Activated naive CD4-positive, alpha-beta T cell treated with anti-CD3 and anti-CD28 coated beads for 36 hours (primary cell): Measurements from ENCODE around the gene SELENOK. TPM values are rescaled to one million over a fixed set of nuclear protein-coding genes. Genes with fewer than 3 reads are reported as not detected.

Source experiments
- CTCF ChIA-PET: fragments of 350-600 bp; sonication (Branson Sonifier 250); formaldehyde crosslinking; loops from one replicate; lab custom pipeline; 2021; ENCODE audit warnings: antibody characterized with exemption; lab: Charles Lee
- DNase-seq: peaks from one replicate; pipeline ENCODE4 v3.0.0-alpha.2; 2020
- H3K27ac Mint-ChIP-seq: one replicate; pipeline ENCODE4 v1.8.0; 2021; ENCODE audit warnings: mild to moderate bottlenecking, mixed read lengths
- H3K27me3 Mint-ChIP-seq: one replicate; pipeline ENCODE4 v1.8.0; 2021; ENCODE audit warnings: low read depth, mixed read lengths
- H3K36me3 Mint-ChIP-seq: one replicate; pipeline ENCODE4 v1.8.0; 2021; ENCODE audit warnings: low read depth, mixed read lengths
- H3K4me1 Mint-ChIP-seq: one replicate; pipeline ENCODE4 v1.8.0; 2021; ENCODE audit warnings: low read depth, mixed read lengths
- H3K4me3 Mint-ChIP-seq: one replicate; pipeline ENCODE4 v1.8.0; 2021; ENCODE audit warnings: mild to moderate bottlenecking, moderate library complexity, mixed read lengths
- H3K9me3 Mint-ChIP-seq: one replicate; pipeline ENCODE4 v1.8.0; 2021; ENCODE audit warnings: mixed read lengths
- intact Hi-C: fragments of 100-400 bp; cut with micrococcal nuclease; formaldehyde crosslinking; loops from one replicate; pipeline ENCODE4 v1.15.1; 2023
- total RNA-seq, 2 experiments: library from RNA; stranded (reverse); gene quantifications; one replicate each; pipeline ENCODE4 v1.2.3, GENCODE V29; 2021

The SELENOK gene
- total RNA-seq, 2 experiments from 2014 or later, result 29.6 to 36.1 TPM

DNA sequence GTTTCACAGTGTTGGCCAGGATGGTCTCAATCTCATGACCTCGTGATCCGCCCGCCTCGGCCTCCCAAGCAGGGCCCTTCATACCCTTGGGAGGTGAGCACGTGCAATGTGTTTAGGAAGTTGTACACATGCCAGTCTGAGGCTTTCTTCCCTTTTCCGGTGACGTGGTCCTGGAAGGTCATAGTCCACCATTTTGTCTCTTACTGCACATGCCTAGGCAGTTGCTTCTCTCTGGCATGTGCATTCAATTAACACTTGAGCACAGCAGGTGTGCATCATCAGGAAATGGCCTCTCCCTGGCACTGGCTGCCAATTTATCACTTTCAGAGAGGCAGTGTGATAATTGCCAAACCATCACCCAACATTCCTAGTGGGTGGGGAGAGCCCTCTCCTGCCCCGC lies 21.7 kb upstream of the SELENOK start:
- CTCF ChIA-PET, result interaction anchor here (0.7 kb wide), 1 partner anchor 24 kb away, joined by 3 read pairs; no protein-coding TSS in a partner anchor
- H3K4me1 Mint-ChIP-seq, result no peaks in the 10 kb centered on the region
- intact Hi-C loops, result no loop called here
- DNase-seq, result no peak
- H3K9me3 Mint-ChIP-seq, result no peaks in the 10 kb centered on the region
- H3K27ac Mint-ChIP-seq, result no peak overlapping the region
- H3K4me3 Mint-ChIP-seq, result no peak overlapping the region
- H3K36me3 Mint-ChIP-seq, result no peaks in the 10 kb centered on the region
- H3K27me3 Mint-ChIP-seq, result peaks cover 26% of the 10 kb centered on the region

DNA sequence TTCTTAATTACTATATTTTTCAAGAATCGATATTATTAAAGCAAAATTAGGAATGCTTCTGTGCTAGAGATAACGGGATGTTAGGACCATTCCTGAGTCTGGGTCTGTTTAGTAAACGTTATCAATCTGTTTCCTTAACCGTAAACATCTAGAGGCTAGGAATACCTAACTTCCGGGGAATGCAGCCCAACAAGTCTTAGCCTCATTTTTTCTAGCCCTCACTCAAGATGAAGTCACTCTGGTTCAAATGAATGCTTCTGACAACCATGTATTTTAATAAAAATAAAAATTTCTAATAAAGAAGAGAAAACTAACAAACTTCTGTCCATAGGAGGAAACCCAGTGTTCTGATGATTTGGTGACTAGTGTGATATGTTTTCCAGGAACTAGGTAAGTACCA lies 11.1 kb upstream of the SELENOK start:
- H3K27me3 Mint-ChIP-seq, result peaks cover 15% of the 10 kb centered on the region

DNA sequence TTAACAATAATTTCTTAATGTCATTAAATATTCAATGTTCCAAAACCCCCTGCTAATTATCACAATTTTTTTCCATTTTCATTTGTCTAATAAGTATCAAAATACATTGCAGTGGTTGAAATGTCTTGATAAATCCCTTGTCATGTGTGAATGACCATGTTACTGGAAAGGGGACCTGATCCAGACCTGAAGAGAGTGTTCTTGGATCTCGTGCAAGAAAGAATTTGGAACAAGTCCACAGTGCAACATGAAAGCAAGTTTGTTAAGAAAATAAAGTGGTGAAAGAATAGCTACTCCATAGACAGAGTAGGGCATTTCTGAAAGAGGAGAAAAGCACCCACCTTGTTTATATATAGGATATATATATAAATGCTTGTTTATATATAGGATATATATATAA lies 10.4 kb upstream of the SELENOK start:
- Mint-ChIP-seq H3K36me3 (no peaks in the 10 kb centered on the region), H3K9me3 (no peaks in the 10 kb centered on the region)

More for the DNA sequence above, 11.1 kb upstream of the SELENOK start:
- H3K27ac Mint-ChIP-seq, result no peak overlapping the region
- intact Hi-C loops, result no loop called here
- DNase-seq, result no peak
- no peak overlapping the region for H3K4me3 Mint-ChIP-seq
- no peaks in the 10 kb centered on the region for H3K9me3 Mint-ChIP-seq
- no peaks in the 10 kb centered on the region for H3K36me3 Mint-ChIP-seq
- H3K4me1 Mint-ChIP-seq, result no peaks in the 10 kb centered on the region
- CTCF ChIA-PET, result no interaction called here

DNA sequence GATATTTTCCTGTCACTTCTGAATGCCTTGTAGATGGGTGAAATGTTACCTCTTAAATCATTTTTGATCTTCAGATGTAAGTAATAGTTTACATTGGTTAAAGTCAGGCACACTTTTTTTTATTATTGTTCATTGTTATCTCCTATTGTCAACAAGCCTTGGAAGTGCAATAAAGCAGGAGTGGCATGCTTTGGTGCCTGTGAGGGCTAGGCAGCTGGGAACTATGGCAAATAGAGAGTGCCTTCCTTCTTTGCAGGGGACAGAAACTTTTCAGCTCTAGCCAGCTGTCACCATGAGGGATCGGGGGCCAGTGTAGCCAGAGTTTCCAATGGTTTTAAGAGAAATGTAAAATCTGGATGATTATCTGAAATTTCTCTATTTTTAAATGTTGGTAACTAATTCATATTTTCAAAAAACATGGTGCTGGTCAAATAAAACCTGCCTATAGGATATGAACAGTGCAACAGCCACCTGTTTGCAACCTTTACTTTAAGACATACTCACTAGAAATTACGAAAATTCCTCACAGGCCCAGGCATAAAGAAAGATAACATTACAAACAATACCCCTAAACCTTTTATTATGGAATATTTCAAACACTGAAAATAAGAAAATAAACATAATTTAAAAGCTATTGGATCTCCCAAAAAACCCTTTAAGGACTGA lies 9.1 kb upstream of the SELENOK start:
- H3K27ac Mint-ChIP-seq, result no peak overlapping the region
- no peak overlapping the region for H3K4me3 Mint-ChIP-seq
- no peaks in the 10 kb centered on the region for H3K36me3 Mint-ChIP-seq
- no peaks in the 10 kb centered on the region for H3K4me1 Mint-ChIP-seq
- peaks cover 12% of the 10 kb centered on the region for H3K27me3 Mint-ChIP-seq
- CTCF ChIA-PET, result interaction anchor here (1.2 kb wide), 1 partner anchor 11 kb away, joined by 3 read pairs; no protein-coding TSS in a partner anchor
- no peaks in the 10 kb centered on the region for H3K9me3 Mint-ChIP-seq
- intact Hi-C loops, result no loop called here
- no peak for DNase-seq

More for the DNA sequence above, 10.4 kb upstream of the SELENOK start:
- no peaks in the 10 kb centered on the region for H3K4me1 Mint-ChIP-seq
- CTCF ChIA-PET, result no interaction called here
- H3K27me3 Mint-ChIP-seq, result peaks cover 18% of the 10 kb centered on the region
- H3K4me3 Mint-ChIP-seq, result no peak overlapping the region
- DNase-seq, result no peak
- intact Hi-C loops, result no loop called here
- H3K27ac Mint-ChIP-seq, result no peak overlapping the region

DNA sequence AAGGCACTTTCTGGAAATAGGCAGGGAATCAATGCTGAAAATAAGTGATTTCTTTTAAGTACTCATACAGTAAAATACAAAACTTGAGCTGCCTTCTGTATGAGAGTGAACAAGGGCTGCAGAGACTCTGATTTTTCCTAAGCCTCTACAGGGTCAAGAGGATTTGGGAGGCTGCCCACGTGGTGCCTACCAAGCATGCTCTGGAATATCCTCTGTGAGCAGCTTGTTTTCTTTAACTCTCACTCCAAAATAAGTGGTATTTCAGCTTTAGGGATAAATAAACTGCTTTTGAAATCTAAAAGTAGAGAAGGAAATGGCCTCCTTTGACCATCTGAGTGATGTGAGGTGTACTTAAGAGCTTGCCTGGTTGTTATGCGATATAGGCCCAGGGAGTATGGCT lies 8.1 kb upstream of the SELENOK start:
- CTCF ChIA-PET, result interaction anchor here (0.7 to 1.2 kb wide), 2 partner anchors 10 to 190 kb away, joined by 3 read pairs; no protein-coding TSS in a partner anchor
- Mint-ChIP-seq H3K27ac (no peak overlapping the region), H3K27me3 (peaks cover 12% of the 10 kb centered on the region), H3K4me1 (no peaks in the 10 kb centered on the region), H3K9me3 (no peaks in the 10 kb centered on the region), H3K36me3 (no peaks in the 10 kb centered on the region), H3K4me3 (no peak overlapping the region)
- intact Hi-C loops, result loop anchor here (10.0 kb wide), 1 partner anchor 1005 kb away; the partner anchor contains the start of gene STIMATE
- DNase-seq, result no peak

DNA sequence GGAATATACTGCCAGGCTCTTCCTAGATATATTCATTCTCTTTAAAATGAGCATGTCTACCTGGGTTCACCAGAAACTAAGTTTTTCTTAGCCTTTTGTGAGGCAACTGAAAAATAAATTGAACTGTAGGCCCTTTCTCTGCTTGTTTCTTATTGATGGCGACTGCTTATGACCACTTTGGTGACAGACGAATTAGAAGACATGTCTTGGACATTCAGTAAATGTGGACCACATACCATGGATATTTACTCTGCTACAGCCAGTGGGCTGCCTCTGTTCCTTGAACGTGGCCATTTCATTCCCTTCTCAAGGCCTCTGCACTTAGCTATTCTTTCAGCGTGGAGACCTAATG lies 603 bp upstream of the SELENOK start:
- Mint-ChIP-seq H3K4me3 (peak overlapping the region; percentile 91), H3K27ac (peak overlapping the region; percentile 96), H3K27me3 (peaks cover under 1% of the 10 kb centered on the region), H3K9me3 (no peaks in the 10 kb centered on the region), H3K4me1 (peaks cover 42% of the 10 kb centered on the region), H3K36me3 (peaks cover 14% of the 10 kb centered on the region)
- DNase-seq, result peak; percentile 6
- intact Hi-C loops, result loop anchor here (5.0 to 10.0 kb wide), 2 partner anchors 635 to 997 kb away; partner anchors contain the start of genes STIMATE and TKT
- CTCF ChIA-PET, result no interaction called here

DNA sequence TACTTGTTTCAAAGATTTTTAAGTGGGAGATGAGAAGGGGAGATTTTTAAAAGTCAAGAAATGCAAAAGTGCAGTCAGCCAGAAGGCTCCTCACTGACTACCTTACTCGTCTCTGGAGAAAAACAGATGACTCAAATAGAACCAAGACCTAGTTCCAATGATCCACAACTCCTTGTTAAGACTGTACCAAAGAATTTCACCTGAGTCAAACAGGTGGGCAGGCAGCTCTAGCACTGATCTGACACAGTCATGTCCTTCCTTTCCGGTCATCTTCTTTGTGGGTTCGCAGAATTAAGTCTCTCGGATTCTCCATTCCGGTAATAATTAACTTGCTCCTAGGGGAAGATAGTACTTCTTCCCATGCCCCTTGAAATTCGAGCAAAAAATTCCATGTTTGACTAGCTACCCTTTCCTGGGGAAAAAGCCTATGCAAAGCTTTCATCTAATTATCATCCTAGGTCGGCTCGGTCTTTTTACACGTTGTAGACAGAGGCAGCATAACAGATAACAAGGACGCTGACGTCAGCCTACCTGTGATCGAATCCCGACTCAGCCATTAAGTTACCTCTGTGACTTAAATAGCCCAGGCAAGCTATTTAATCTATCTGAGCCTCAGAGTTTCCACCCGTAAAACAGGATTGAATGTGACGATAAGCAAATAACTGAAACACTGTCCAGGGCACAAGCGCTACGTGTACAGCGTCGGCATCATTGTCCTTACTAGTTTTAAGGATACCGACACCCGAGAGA lies 758 bp downstream of the SELENOK start:
- Mint-ChIP-seq H3K4me3 (peak overlapping the region; percentile 91), H3K27me3 (no peaks in the 10 kb centered on the region), H3K36me3 (peaks cover 17% of the 10 kb centered on the region), H3K9me3 (no peaks in the 10 kb centered on the region), H3K4me1 (peaks cover 48% of the 10 kb centered on the region), H3K27ac (peak overlapping the region; percentile 96)
- DNase-seq, result peak; percentile 72
- intact Hi-C loops, result loop anchor here (1.0 to 10.0 kb wide), 4 partner anchors 9 to 996 kb away; partner anchors contain the start of genes ACTR8, DCP1A, STIMATE and TKT
- CTCF ChIA-PET, result interaction anchor here (1.0 to 1.1 kb wide), 2 partner anchors 11 to 541 kb away, joined by 4 to 6 read pairs; no protein-coding TSS in a partner anchor

DNA sequence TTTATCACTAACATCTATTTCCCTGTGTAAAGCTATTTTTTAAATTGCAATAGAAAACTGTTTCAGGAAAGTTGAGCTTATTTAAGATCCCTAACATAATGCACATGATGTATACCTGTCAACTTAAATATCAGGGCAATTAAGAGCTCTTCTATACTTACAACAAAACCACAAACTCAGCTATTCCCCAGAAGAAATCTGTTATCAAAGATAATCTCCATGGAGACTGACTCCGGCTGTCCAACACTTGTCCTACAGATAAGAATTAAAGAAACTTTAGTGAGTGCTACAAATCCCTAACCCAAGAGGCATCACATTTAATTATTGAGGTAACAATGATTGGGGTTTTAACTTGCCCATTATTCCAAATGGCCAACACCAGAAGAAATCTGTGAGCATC lies 3.4 kb downstream of the SELENOK start:
- H3K27ac Mint-ChIP-seq, result no peak overlapping the region
- no peak overlapping the region for H3K4me3 Mint-ChIP-seq
- H3K4me1 Mint-ChIP-seq, result peaks cover 47% of the 10 kb centered on the region
- no peaks in the 10 kb centered on the region for H3K9me3 Mint-ChIP-seq
- DNase-seq, result no peak
- H3K36me3 Mint-ChIP-seq, result peaks cover 22% of the 10 kb centered on the region
- CTCF ChIA-PET, result no interaction called here
- intact Hi-C loops, result no loop called here
- H3K27me3 Mint-ChIP-seq, result no peaks in the 10 kb centered on the region

DNA sequence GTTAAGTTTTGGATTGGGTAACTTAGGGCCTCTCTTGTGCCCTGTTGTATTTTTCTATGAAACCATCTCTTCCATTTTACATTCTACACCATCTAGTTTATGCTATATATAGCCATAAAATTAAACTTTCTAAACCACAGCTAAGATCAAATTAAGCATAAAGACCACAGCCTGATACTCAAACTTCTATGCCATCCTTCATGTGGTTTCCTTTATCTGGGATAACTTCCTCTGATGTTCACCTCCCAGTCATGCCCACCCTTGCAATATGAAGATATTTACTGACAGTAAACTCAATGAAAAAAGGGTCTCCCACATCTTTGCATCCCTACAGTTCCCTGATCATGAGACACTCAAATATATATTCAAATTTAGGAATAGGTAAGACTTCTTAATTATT lies 4.2 kb downstream of the SELENOK start:
- CTCF ChIA-PET, result no interaction called here
- Mint-ChIP-seq H3K4me3 (no peak overlapping the region), H3K4me1 (peaks cover 44% of the 10 kb centered on the region), H3K27ac (no peak overlapping the region), H3K36me3 (peaks cover 22% of the 10 kb centered on the region), H3K9me3 (no peaks in the 10 kb centered on the region), H3K27me3 (no peaks in the 10 kb centered on the region)
- intact Hi-C loops, result no loop called here
- no peak for DNase-seq

DNA sequence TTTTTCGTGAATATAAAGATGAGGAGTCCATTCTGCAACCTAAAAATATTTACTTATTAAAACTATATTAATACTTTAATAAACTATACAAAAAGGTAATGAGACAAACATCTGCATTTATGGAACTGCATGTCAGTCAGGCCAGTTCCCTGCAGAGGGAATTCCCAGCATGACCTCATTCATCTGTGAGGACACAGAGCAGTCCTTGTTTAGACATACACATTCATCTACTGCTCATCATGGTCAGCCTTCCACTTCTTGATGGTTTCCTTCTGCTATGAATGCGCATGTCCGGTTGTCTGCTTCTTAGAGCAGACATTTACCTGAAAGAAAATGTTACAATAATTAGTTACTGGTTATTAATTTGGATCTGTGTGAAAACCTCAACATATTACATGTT lies 6.4 kb downstream of the SELENOK start:
- intact Hi-C loops, result no loop called here
- DNase-seq, result no peak
- Mint-ChIP-seq H3K27ac (no peak overlapping the region), H3K4me3 (no peak overlapping the region), H3K4me1 (peaks cover 44% of the 10 kb centered on the region), H3K27me3 (no peaks in the 10 kb centered on the region), H3K36me3 (peaks cover 21% of the 10 kb centered on the region), H3K9me3 (no peaks in the 10 kb centered on the region)
- CTCF ChIA-PET, result no interaction called here

DNA sequence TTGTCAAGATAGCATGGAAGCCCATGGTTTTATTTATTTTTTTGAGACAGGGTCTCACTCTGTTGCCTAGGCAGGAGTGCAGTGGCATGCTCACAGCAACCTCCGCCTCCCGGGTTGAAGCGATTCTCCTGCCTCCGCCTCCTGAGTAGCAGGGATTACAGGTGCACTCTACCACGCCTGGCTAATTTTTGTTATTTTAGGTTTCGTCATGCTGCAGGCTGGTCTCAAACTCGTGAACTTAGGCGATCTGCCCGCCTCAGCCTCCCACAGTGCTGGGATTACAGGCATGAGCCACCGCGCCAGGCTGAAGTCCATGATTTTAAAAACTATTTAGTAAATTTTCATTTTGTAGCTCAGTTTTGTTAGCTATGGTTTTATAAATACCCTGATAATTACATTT lies 7.0 kb downstream of the SELENOK start:
- Mint-ChIP-seq H3K27me3 (no peaks in the 10 kb centered on the region), H3K9me3 (no peaks in the 10 kb centered on the region), H3K27ac (no peak overlapping the region), H3K4me1 (peaks cover 43% of the 10 kb centered on the region), H3K36me3 (peaks cover 21% of the 10 kb centered on the region), H3K4me3 (no peak overlapping the region)
- DNase-seq, result no peak
- CTCF ChIA-PET, result no interaction called here
- intact Hi-C loops, result no loop called here

DNA sequence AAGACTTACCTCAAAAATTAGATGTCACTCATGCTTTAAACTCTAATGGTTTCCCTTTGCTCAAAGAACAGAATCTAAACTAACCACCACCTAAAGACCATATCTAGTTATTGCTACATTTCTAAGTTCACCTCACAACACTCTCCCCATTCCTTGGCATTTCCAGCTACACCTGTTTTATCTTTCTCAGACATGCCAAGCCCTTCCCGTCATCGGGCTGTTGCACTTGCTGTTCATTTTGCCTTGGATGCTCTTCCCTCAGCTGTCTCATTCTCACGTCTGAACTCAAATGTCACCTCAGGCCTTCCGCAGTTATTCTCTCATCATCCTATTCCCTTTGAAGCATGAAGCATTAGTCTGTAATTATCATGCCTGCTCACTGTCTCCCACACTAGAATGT lies 8.7 kb downstream of the SELENOK start:
- Mint-ChIP-seq H3K4me1 (peaks cover 32% of the 10 kb centered on the region), H3K27me3 (no peaks in the 10 kb centered on the region), H3K36me3 (peaks cover 17% of the 10 kb centered on the region), H3K4me3 (peak overlapping the region; percentile 100), H3K27ac (peak overlapping the region; percentile 32), H3K9me3 (no peaks in the 10 kb centered on the region)
- intact Hi-C loops, result no loop called here
- DNase-seq, result no peak
- CTCF ChIA-PET, result no interaction called here
